ENCODE data around the gene B3GAT1. TPM values are rescaled to one million over a fixed set of nuclear protein-coding genes. Genes with fewer than 3 reads are reported as not detected.

The B3GAT1 gene
- total and polyA plus RNA-seq, 12 donors, result 0.04 to 0.60 (median 0.08) TPM; not detected in 6

- intact Hi-C loops (cut with DNase I), result no loop called here
- H3K27ac ChIP-seq, result no peak overlapping the region
- TF ChIP-seq, protein P1, sequence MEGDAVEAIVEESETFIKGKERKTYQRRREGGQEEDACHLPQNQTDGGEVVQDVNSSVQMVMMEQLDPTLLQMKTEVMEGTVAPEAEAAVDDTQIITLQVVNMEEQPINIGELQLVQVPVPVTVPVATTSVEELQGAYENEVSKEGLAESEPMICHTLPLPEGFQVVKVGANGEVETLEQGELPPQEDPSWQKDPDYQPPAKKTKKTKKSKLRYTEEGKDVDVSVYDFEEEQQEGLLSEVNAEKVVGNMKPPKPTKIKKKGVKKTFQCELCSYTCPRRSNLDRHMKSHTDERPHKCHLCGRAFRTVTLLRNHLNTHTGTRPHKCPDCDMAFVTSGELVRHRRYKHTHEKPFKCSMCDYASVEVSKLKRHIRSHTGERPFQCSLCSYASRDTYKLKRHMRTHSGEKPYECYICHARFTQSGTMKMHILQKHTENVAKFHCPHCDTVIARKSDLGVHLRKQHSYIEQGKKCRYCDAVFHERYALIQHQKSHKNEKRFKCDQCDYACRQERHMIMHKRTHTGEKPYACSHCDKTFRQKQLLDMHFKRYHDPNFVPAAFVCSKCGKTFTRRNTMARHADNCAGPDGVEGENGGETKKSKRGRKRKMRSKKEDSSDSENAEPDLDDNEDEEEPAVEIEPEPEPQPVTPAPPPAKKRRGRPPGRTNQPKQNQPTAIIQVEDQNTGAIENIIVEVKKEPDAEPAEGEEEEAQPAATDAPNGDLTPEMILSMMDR (IDR thresholded peaks at IDR 0.05), result no peak
- H3K27me3 ChIP-seq, result peaks cover 0 to 68% (median 33%) of the 10 kb centered on the region in 7 donors
- H3K4me1 ChIP-seq, result no peaks in the 10 kb centered on the region
- no peak for DNase-seq
- peaks cover 0 to 4% (median 0%) of the 10 kb centered on the region in 11 donors for H3K9me3 ChIP-seq
- H3K4me3 ChIP-seq, result no peak overlapping the region
- peak in 1 of 8 donors; percentile 11 for ATAC-seq
- 81 to 83% methylated on average over 8 of the region's 8 CpGs for WGBS, 2 donors
- no peaks in the 10 kb centered on the region for H3K36me3 ChIP-seq
Observed at GRCh38 chr11:134399293-134399654, 12.8 kb downstream of the B3GAT1 start.

GRCh38 chr11:134398644-134399292, 13.3 kb downstream of the B3GAT1 start:
- DNase-seq (no peak), ATAC-seq (no peak)
- WGBS, 2 donors, result 60 to 63% methylated on average over 13 of the region's 13 CpGs
- Histone ChIP-seq H3K36me3 (no peaks in the 10 kb centered on the region), H3K27ac (no peak overlapping the region), H3K27me3 (peaks cover 0 to 73% (median 35%) of the 10 kb centered on the region in 7 donors), H3K4me1 (no peaks in the 10 kb centered on the region), H3K4me3 (no peak overlapping the region), H3K9me3 (peaks cover 0 to 4% (median 0%) of the 10 kb centered on the region in 11 donors)
- intact Hi-C loops (cut with DNase I), result no loop called here
- TF ChIP-seq, protein P1 (IDR thresholded peaks at IDR 0.05), result no peak

GRCh38 chr11:134398079-134398444, 14.0 kb downstream of the B3GAT1 start:
- Histone ChIP-seq H3K36me3 (no peaks in the 10 kb centered on the region), H3K4me1 (no peaks in the 10 kb centered on the region), H3K9me3 (no peaks in the 10 kb centered on the region), H3K27ac (no peak overlapping the region), H3K4me3 (no peak overlapping the region), H3K27me3 (peaks cover 0 to 72% (median 35%) of the 10 kb centered on the region in 7 donors)
- DNase-seq (no peak), ATAC-seq (no peak)
- WGBS, 2 donors, result 80 to 85% methylated on average over 11 of the region's 11 CpGs
- intact Hi-C loops (cut with DNase I), result no loop called here
- TF ChIP-seq, protein P1 (IDR thresholded peaks at IDR 0.05), result no peak

DNA sequence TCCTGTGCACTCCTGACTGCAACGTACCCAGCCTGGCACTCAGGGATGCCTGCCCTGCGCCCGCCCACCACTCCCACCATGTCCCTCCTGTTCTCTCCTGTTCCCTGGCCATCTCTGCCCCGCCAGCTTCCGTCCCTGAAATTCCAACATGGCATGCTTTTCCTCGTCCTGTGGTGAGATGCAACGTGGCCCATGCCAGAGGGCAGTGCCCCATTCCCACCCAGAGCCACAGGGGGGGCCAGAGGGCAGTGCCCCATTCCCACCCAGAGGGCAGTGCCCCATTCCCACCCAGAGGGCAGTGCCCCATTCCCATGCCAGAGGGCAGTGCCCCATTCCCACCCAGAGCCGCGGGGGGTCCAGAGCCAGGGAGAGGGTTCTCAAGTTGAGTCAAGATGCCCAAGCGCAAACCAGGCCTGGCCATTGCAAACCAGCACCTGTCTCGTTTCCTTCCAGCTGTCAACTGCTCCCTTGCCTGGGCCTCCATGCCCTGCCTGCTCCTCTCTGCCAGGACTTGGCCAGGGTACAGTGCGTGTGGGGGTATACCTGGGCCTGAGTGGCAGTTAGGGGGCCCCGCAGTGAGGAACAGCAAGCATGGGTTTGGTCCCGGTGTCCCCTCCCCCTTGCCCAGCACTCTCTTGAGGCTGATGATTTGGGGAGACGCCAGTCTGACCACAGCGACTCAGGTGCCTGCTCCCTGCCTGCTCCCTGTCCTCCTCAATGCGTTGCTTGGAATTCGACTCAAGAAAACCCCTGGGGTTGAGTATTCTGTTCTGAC, 14.6 kb downstream of the B3GAT1 start:
- no peak overlapping the region for H3K27ac ChIP-seq
- intact Hi-C loops (cut with DNase I), result no loop called here
- WGBS, 2 donors, result 83 to 85% methylated on average over 18 of the region's 18 CpGs
- H3K36me3 ChIP-seq, result no peaks in the 10 kb centered on the region
- ATAC-seq (no peak), DNase-seq (no peak)
- H3K9me3 ChIP-seq, result no peaks in the 10 kb centered on the region
- TF ChIP-seq, protein P1 (IDR thresholded peaks at IDR 0.05), result no peak
- peaks cover 0 to 73% (median 33%) of the 10 kb centered on the region in 7 donors for H3K27me3 ChIP-seq
- no peaks in the 10 kb centered on the region for H3K4me1 ChIP-seq
- no peak overlapping the region for H3K4me3 ChIP-seq

Data from heart right ventricle (tissue), 16 donors.